Activated naive CD4-positive, alpha-beta T cell (primary cell): ENCODE results near the gene MYH9.

ENCODE experiments used
- DNase-seq, 4 experiments: peaks; one replicate each; lab custom pipeline; 2025; lab: John Stamatoyannopoulos, UW

Gene MYH9

DNA sequence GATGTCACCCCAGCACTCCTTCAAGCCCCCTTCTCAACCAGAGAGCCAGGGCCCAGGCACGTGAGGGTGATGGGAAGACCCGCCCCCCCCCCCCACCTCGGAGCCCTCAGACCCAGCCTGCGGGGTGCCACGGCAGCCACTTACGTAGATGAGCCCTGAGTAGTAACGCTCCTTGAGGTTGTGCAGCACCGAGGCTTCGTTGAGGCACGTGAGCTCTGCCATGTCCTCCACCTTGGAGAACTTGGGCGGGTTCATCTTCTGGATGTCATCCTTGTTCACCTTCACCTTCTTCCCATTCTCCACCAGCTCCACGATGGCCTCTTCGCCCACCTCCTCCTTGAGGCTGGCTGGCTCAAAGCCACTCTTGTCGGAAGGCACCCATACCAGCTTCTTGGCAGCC is 39.0 kb downstream of the MYH9 start:
- peak in 1 of 4 experiments; percentile 22 for DNase-seq

- no peak for DNase-seq
Measured at GRCh38 chr22:36347094-36347493, 40.7 kb downstream of the MYH9 start.

DNA sequence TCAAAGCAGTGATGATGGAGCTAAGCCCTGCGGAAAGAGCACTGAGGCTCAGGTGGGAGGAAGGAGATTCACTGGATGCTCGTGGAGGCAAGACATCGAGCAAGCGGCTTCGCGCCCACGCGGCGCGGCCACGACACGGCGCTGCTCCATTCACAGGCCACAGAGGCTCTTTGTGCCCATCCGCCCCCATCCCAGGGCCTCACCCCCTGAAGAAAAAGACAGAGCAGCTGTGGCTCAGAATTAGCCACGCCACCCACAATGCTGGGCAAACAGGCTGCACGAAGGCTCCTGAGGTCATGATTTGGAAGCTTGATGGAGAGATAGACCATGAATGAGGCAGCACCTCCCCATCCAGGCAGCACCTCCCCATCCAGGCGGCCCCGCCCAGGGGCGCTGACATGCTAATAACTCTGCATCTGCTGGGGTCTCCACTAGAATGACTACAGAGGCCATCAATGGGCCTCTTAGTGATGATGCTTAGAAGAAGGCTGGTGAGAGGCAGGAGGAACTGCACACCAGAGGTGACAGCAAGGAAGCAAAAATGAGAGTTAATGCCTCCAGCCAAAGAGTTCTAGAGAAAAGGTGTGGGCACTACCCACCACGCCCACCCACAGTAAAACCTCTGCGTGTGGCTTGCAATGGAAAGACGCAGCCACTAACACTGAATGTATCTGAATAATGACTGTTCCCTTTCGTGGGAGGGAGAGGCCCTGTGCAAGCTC is 43.5 kb downstream of the MYH9 start:
- no peak for DNase-seq

DNA sequence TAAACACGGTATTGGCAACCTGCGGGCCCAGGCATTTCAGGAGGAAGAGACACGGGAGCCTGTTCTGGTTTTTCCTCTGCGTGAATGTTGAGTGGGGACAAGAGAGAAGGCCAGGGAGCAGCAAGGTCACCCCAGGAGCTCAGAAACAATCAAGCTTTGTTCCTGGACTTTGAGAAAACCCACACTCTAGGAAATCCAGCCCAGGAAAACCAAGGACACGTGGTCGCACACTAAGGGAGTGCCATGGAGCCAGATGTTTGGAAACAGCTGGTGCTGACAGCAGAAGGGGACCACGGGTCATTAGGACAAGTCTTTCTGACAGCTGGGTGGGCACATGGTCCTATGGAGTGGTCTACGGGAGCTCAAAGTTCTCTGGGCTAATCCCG is 44.1 kb downstream of the MYH9 start:
- DNase-seq, result no peak

DNA sequence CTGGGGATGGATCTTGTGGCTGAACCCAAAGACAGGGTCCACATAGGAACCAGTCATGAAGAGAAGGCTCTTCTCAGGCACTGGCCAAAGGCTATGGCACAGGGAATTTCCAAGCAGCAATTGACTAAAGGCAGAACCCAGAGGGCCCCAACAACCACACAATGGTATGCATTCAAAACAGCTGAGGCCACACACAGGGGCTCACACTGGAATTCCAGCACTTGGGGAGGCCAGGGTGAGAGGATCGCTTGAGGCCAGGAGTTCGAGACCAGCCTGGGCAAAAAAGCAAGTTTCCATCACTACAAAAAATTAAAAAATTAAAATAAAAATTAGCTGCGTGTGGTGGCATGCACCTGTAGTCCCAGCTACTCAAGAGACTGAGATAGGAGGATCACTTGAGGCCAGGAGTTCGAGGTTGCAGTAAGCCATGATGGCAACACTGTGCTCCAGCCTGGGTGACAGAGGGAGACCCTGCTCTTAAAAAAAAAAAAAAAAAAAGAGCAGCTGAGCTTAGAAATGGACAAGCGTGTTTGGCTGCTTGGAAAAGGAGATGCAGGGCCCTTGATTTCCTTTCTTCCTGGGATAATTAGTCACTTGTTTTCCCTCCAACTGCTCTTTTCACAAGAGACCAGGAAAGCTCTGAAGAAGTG is 44.6 kb downstream of the MYH9 start:
- no peak for DNase-seq

DNA sequence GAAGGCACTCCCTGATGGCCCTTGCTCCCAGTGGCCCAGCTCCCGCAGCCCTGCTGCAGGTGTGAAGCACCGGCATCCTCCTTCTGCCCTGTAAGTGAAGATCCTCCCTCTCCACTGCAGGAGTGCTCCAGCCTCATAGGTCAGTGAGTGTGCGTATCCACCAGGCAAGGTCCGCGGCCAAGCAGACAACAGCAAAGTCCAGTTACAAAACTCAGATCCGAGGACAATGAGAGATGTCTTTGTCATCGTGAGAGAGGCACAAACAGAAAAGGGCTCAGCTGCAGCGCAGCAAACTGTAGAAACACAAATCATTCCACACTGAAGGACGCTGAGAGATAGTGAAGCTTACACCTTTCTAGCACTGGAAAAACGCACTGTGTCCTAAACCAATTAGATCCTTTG is 46.1 kb downstream of the MYH9 start:
- no peak for DNase-seq

GRCh38 chr22:36340621-36341020 is 47.1 kb downstream of the MYH9 start:
- DNase-seq, result no peak

- DNase-seq, result no peak
Measured at GRCh38 chr22:36339171-36340065, 48.3 kb downstream of the MYH9 start.

GRCh38 chr22:36337365-36338130 is 50.2 kb downstream of the MYH9 start:
- no peak for DNase-seq

- DNase-seq, result no peak
Measured at GRCh38 chr22:36336246-36337182, 51.3 kb downstream of the MYH9 start.

DNA sequence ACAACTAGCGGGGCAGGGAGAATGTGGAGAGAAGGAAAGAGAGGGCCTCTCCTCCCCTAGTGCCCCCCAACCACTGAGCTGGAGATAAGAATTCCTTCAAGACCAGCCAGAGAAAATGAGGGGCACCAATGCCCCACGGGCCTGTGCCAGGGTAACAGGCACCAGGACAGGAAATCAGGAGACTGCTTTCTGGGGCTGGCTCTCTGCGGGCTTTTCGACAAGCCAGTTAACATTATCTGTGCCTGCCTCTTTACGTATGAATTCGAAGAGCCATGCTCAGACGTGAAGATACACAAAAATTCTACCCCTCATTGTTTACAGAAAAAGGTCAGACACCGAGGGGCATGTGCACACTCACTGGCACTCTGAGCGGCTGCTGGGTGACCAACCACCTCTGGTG is 52.1 kb downstream of the MYH9 start:
- no peak for DNase-seq

DNA sequence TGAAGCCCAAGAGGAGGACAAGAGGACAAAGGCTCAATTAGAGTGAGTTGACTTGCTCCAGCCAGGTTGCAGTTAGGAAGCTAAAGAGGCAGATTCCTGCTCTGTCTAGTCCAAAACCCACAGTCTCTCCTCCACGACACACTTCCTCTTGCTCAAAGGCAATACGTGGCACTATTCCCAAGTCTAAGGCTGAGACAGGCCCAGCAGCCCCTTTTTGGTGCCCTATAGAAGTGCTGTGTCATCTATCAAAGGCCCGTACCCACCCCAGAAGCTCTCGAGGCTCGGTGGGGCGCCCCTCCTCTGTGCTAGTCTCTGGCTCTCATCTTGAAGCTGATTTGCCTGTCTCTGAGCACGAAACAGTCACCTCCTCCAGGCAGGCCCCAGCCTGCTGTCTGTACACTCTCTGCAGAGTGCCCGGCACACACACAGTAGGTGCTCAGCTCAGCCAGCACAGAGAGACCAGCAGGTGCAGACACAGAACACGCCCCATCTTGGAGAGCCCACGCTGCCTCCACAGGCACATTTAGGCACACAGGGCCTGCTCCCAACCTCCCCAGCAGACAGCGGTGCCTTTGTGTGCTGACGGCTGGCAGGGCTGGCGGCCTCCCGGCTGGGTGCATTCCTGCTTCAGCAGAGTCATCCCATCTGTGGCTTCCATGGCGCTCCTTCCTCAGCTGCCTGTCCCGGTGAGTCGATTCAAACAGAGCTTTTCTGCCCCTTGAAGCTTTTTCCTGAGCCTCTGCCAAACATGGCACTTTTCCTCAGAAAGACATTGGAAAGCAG is 52.8 kb downstream of the MYH9 start:
- no peak for DNase-seq

DNA sequence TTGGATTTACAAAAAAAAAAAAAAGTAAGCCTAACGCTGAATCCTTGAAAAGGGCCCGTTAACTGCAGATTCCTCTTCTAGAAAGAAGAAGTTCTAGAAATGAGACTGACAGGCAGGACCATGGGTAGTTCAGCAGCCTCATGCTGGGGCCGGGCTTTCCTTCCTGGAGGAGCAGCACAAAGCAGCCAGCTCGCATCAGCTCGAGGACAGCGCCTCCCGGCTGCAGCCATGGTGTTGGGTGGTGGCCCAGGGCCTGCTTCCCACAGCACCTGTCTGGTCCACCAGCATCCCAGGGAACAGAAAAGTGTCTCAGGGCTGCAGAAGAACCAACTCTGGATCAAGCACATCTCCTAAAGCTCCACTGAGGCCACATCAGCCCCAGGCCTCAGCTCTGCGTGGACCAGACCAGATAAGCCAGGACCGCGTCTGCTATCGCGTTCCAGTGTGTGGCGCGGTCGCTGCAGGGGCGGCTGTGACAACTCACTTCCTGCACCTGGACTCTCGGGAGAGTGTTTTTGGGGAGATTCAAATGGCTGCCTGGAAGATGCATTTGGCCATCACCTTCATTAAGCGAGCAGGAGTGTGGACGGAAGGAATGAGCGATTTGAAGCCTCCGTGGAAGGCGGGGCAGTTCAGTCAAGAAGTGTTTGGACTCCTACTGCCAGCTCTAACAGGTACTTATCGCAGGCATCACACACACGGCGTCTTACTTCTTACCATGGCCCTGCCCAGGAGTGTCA is 53.5 kb downstream of the MYH9 start:
- DNase-seq, result no peak

GRCh38 chr22:36333644-36334043 is 54.1 kb downstream of the MYH9 start:
- no peak for DNase-seq

- peak in 1 of 4 experiments; percentile 30 for DNase-seq
Measured at GRCh38 chr22:36332623-36333332, 55.0 kb downstream of the MYH9 start.

GRCh38 chr22:36331912-36332622 is 55.7 kb downstream of the MYH9 start:
- peak in 2 of 4 experiments; percentile 34 to 56 for DNase-seq

- DNase-seq, result peak in 2 of 4 experiments; percentile 56 to 61
Measured at GRCh38 chr22:36331306-36331911, 56.4 kb downstream of the MYH9 start.
